PC-3 (cell line): ENCODE results near the gene CATSPERZ.

Experiments
- EZH2phosphoT487 ChIP-seq: fragments of 300-600 bp; sonication (generic); IDR thresholded peaks from 2 replicates; pipeline ENCODE4 v1.6.1; 2018; ENCODE audit warnings: mild to moderate bottlenecking, antibody characterized with exemption, low read length, borderline replicate concordance
- TF ChIP-seq, protein P1 (sequence below): fragments of 300-600 bp; sonication (generic); conservative IDR thresholded peaks from 2 replicates; pipeline ENCODE4 v1.5.1; 2017; ENCODE audit warnings: antibody characterized with exemption, low read depth, mild to moderate bottlenecking, low read length

DNA sequence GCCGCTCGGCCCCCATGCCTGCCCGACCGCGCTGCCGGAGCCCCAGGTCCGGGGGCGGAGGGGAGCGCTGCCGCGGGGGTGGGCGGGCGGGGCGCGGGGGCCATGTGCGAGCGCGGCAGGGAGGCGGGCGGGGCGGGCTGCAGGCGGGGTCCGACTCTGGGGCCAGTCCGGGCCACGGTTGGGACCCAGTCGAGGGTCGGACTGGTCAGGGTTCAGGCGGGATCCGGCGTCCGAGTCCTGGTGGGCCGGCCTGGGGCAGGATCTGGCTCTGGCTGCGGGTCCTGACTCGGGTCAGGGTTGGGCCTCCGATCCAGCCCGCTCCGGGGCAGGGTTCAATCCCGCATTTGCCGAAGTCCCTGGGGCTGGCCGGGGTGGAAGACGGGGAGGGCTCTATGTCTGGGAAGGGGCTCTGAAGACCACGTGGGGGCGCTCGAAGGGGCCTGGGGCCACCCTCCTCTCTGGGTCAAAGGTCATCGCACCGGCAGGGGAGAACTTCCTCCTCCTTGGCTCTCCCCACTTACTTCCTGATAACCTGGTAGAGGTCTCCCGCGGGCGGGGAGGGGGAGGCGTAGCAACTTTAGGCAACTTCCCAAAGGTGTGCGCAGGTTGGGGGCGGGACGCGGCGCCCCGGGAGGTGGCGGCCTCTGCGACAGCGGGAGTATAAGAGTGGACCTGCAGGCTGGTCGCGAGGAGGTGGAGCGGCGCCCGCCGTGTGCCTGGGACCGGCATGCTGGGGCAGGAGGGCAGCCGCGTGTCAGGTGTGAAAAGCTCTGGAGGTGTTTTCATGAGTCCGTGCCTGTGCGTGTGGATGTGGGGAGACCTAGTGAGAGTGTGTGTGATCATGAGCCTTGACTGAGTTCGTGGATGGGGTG, 5.8 kb downstream of the CATSPERZ start:
- TF ChIP-seq, protein P1, sequence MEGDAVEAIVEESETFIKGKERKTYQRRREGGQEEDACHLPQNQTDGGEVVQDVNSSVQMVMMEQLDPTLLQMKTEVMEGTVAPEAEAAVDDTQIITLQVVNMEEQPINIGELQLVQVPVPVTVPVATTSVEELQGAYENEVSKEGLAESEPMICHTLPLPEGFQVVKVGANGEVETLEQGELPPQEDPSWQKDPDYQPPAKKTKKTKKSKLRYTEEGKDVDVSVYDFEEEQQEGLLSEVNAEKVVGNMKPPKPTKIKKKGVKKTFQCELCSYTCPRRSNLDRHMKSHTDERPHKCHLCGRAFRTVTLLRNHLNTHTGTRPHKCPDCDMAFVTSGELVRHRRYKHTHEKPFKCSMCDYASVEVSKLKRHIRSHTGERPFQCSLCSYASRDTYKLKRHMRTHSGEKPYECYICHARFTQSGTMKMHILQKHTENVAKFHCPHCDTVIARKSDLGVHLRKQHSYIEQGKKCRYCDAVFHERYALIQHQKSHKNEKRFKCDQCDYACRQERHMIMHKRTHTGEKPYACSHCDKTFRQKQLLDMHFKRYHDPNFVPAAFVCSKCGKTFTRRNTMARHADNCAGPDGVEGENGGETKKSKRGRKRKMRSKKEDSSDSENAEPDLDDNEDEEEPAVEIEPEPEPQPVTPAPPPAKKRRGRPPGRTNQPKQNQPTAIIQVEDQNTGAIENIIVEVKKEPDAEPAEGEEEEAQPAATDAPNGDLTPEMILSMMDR = peak; percentile 63
- TF ChIP-seq EZH2phosphoT487 = no peak
